GM12873 (cell line): ENCODE results near the gene ESPL1.

ENCODE experiments used
- TF ChIP-seq, protein P1 (sequence below): IDR thresholded peaks from 2 replicates; pipeline ENCODE4 v1.5.1; 2012; ENCODE audit warnings: low read depth, mild to moderate bottlenecking, moderate library complexity, low read length, control low read depth; ENCODE audit not compliant: insufficient read depth; ENCODE audit errors: missing control alignments

ESPL1 gene

DNA sequence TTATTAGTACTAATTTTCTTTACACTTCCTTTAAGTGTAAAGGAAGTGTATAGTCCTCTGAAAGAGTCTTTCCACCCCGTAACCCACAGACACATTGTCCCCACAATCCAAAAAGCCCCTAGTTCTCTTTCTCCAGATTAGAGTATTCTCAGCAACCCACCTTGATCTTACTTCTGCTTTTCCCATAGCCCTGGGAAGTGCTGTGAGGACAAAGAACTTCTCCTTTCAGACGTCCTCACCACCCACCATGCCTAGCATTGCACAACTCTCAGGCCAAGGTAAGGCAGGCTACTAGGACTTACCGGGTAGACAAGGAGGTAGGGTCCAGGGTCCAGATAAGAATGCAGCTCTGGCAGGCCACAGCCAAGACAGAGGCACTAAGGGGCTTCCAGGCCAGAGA, 45.9 kb downstream of the ESPL1 start:
- TF ChIP-seq, protein P1, sequence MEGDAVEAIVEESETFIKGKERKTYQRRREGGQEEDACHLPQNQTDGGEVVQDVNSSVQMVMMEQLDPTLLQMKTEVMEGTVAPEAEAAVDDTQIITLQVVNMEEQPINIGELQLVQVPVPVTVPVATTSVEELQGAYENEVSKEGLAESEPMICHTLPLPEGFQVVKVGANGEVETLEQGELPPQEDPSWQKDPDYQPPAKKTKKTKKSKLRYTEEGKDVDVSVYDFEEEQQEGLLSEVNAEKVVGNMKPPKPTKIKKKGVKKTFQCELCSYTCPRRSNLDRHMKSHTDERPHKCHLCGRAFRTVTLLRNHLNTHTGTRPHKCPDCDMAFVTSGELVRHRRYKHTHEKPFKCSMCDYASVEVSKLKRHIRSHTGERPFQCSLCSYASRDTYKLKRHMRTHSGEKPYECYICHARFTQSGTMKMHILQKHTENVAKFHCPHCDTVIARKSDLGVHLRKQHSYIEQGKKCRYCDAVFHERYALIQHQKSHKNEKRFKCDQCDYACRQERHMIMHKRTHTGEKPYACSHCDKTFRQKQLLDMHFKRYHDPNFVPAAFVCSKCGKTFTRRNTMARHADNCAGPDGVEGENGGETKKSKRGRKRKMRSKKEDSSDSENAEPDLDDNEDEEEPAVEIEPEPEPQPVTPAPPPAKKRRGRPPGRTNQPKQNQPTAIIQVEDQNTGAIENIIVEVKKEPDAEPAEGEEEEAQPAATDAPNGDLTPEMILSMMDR, result no peak

DNA sequence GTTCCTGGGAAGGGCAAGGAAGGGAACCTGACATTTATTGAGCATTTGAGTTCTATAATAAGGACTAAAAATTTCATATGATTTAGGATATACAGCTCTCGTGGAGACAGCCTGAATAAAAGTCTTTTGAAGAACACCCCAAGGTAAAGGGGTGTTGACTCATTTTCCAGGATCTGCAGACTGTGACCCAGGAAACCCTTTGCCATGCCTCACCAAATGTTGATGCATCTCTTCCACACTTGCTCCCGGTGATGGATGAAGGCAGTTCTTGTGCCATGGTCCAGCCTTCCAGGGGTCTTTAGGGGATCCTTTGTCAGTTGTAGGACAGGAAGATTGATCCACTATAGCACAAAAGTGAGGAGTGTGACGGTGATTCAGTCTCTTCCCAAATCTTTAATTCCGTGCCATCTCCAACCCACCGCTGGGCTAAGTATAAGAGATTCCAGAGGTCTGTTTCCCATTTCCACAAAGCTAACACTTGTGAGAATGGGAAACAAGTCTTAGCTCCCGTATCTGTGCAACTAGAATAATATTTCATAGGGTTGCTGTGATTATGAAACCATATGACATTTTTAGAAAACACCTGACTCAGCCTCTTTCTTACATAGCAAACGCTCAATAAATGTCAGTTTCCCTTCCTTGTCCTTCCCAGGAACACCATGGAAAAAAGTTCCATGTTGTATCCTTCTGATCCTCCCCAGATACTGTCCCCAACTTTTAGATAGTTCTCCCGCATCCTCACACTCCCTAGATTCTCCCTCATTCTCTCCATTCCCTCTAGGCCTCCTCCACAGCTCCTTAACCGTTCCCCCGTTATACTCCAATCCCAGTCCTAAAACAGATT, 52.5 kb downstream of the ESPL1 start:
- TF ChIP-seq, protein P1, result no peak

DNA sequence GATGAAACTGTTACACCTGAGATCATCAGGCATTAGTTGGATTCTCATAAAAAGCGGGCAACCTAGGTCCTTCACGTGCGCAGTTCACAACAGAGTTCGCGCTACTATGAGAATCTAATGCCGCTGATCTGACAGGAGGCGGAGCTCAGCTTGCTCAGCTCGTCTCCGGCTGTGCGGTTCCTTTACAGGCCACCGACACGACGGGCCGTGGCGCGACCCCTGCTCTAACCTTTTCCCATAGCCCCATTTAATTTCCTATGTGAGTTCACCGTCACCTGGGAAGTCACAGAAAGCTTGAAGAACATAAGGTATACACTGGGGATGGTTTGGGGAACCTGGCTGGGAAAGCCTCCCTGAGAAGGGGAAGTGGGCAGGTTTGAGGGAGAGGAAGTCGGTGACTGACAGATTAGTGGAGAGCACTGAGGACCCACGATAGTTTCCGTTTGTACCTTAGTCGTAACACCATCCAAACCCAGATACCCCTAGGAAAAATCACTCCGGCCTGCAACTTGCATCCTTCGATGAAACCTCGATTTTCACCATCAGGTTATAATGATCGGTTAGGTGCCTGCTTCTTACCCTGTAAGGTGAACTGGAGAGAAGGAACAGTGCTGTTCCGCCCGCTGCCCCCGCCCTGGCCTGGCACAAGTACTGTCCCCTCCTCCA, 56.1 kb downstream of the ESPL1 start:
- TF ChIP-seq, protein P1, result no peak

DNA sequence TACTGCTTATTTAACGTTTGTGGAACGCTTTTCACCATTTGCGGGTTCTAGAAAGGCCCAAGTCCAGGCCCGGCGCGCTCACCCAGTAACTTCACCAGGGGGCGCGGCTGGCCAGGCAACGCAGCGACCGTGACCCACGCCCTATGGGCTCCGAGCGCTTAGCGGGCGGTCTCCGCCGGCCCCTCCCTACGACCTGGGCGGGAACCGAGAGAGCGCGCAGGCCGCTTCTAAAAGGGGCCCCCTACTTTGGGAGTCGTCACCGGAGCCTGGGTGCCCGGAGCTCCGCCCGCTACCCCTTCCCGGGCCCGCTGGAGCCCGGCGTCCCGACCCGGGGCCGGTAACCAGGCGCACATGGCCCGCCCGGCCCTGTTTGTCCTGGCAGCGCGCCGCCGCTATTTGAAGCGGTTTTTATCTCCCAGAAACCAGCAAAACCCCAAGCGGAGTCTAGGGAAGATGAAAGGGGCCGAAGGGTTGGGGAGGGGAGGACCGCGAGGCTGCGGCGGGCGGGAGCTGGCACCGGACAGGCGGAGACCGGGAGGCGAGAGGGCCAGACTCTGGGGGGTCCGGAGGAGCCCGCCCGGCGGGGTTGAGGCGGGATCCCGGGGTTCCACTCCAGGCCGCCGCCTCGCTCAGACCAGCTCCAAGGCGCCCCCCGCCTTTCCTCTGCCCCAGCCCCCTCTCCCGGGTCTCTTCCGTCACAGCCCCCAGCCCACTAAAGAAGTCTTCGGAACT, 56.8 kb downstream of the ESPL1 start:
- TF ChIP-seq, protein P1, result peak; percentile 65

DNA sequence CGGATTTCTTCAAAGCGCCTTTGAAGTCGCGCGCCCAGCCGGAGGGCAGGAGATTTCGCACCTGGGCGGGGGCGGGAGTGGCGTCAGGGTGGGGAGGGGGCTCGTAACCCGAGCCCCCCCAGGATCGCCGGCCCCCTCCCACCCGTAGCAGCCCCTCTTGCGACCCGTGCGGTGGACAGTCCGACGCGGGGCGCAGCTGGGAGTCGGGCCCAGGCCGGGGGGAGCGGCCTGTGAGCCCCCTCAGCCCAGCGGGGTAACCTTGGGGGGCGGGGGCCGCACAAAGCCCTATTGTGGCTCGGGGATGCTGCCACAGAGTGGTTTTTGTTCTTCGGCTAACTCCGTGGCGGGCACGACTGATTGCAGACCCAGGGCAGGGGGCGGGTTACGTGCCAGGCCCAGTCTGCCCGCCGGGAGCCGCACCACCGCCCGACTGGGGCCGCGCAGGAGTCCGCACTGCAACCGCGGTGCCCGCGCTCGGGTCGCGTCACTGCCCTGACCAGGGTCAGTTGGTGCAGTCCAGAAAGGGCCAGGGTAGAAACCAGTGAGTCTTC, 57.5 kb downstream of the ESPL1 start:
- TF ChIP-seq, protein P1, result no peak

DNA sequence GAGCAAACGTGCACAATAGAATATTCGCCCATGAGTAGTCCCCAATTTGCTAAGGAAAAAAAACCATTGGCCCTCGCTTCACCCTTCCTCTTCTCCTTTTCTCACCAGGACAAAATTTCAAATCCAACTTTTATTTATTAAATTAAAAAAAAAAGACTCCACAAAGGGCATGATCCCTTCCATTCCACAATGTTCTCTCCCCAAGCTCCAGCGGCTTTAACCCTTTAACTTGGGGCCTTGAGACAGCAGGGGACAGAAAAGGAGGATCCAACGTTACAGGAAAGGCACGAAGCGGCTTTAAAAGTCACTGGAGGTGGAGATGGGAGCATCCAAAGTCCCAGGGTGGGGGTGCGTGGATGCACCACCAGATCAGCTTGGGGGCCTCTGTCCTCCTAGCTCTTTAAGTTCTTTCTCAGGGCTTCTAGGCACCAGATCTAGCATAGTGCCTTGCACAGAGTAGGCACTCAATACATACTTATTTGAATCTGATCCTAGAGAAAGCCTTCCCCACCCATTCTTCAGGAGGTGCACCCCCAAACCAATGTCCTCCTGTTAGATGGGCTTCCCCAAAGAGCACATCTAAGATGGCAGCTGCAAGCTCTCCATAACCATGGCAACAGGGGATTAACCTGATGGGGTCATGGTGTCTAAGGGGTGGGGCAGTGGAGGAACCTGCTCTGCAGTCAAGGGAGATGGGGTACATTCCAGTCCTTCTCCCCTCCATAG, 58.5 kb downstream of the ESPL1 start:
- TF ChIP-seq, protein P1, result no peak
